ENCODE measurements around the gene ELMO1.

- TF ChIP-seq CTCF (IDR thresholded peaks at IDR 0.05) (no peak), POLR2A (IDR thresholded peaks at IDR 0.05) (no peak), EP300 (IDR thresholded peaks at IDR 0.05) (no peak)
Observed at GRCh38 chr7:37191797-37192196, 256.9 kb downstream of the ELMO1 start.

Data from ovary (tissue), 3 donors.